Kidney (tissue), 22 donors: ENCODE measurements around the gene CPS1. TPM values are rescaled to one million over a fixed set of nuclear protein-coding genes. Genes with fewer than 3 reads are reported as not detected.

Experiments
- DNase-seq, 5 donors: peaks; one replicate each; pipeline ENCODE4 v3.0.0-alpha.2; 2013 to 2020
- FAIRE-seq: peaks from 2 replicates; lab custom pipeline; 2012; peaks lifted over from hg19 to GRCh38; lab: Jason Lieb, UNC
- H3K27ac ChIP-seq, 2 donors: one replicate each; pipeline ENCODE4 v1.7.0; 2013; ENCODE audit warnings: low read depth in 2 of 2, low read length in 2 of 2, inconsistent platforms in 1 of 2
- H3K27me3 ChIP-seq: one replicate; pipeline ENCODE4 v1.7.1; 2013; ENCODE audit warnings: low read length, inconsistent platforms; ENCODE audit not compliant: control insufficient read depth, insufficient read depth
- H3K36me3 ChIP-seq, 3 donors: one replicate each; pipeline versions ENCODE4 v1.7.0 to v1.7.1; 2013; ENCODE audit warnings: low read length in 3 of 3, control low read depth in 1 of 3, inconsistent platforms in 1 of 3; ENCODE audit not compliant: insufficient read depth in 3 of 3, control insufficient read depth in 2 of 3
- H3K4me1 ChIP-seq, 3 donors: one replicate each; pipeline versions ENCODE4 v1.7.0 to v1.7.1; 2013; ENCODE audit warnings: low read length in 3 of 3, inconsistent platforms in 1 of 3, low read depth in 1 of 3; ENCODE audit not compliant: control insufficient read depth in 2 of 3, insufficient read depth in 2 of 3
- H3K4me3 ChIP-seq, 3 donors: one replicate each; pipeline versions ENCODE4 v1.7.0 to v1.8.1; 2013; ENCODE audit warnings: low read length in 3 of 3, control low read depth in 1 of 3, inconsistent platforms in 1 of 3
- H3K9ac ChIP-seq, 3 donors: one replicate each; pipeline versions ENCODE4 v1.7.0 to v1.7.1; 2013; ENCODE audit warnings: low read length in 3 of 3, control low read depth in 1 of 3, inconsistent platforms in 1 of 3
- H3K9me3 ChIP-seq, 3 donors: one replicate each; pipeline versions ENCODE4 v1.7.0 to v1.7.1; 2013; ENCODE audit warnings: low read length in 3 of 3, control low read depth in 1 of 3, inconsistent platforms in 1 of 3; ENCODE audit not compliant: control insufficient read depth in 2 of 3, insufficient read depth in 1 of 3
- intact Hi-C: fragments of 100-400 bp; cut with DNase I; formaldehyde crosslinking; loops from one replicate; pipeline ENCODE4 v1.11.1; 2022
- long read RNA-seq, 10 donors: library from polyadenylated mRNA in 1 of 10; unstranded in 1 of 10; transcript quantifications; one replicate each; pipeline ENCODE4 v2.0.0 and lab custom pipeline, GENCODE V29; 2021 to 2026
- polyA plus RNA-seq: library from polyadenylated mRNA; stranded (reverse); fragments of 350-450 nt; fragmentation: Illumina TruSeq; extraction: RNeasy Lipid Tissue Mini Kit (QIAGEN cat#74804); gene quantifications from one replicate; pipeline ENCODE4 v1.2.3, GENCODE V29; 2014; ENCODE audit warnings: low read depth, low replicate concordance; ENCODE audit not compliant: insufficient read depth
- total RNA-seq: library from RNA; stranded (reverse); fragmentation: NEBNext Ultra II Directional; extraction: Animal tissue kit (Norgen Biotek cat#: 25700); gene quantifications from one replicate; pipeline ENCODE4 v1.2.1, GENCODE V29; 2021
- TF ChIP-seq, protein P1 (sequence below): IDR thresholded peaks from 3 replicates; pipeline ENCODE4 v1.5.1; 2012; ENCODE audit warnings: mild to moderate bottlenecking, moderate library complexity, borderline replicate concordance; ENCODE audit not compliant: insufficient read depth; ENCODE audit errors: extremely low read depth
- donor health status: control.
- donor health status: control.
- donor health status: control.
- donor health status: control.
- donor health status: control.
- donor health status: DM: yes; HTN: yes; CAD: no.
- donor health status: Normal renal cell carcinoma (clear cell type).

CPS1 gene
- total RNA-seq, result 6.7 TPM
- polyA plus RNA-seq, result 6.7 TPM
- long read RNA-seq, donor 1, result 0 reads
- long read RNA-seq, donor 2, result 0 reads
- long read RNA-seq, donor 3, full-length matches to known transcripts, result 1 of 1 reads
- long read RNA-seq, donor 3, partial matches to known transcripts, result 0 of 1 reads
- long read RNA-seq, donor 3, other reads (novel, unspliced or antisense), result 0 of 1 reads
- long read RNA-seq, donor 4, result 0 reads
- long read RNA-seq, donor 5, result 0 reads
- long read RNA-seq, donor 6, result 0 reads
- long read RNA-seq, donor 7, partial matches to known transcripts, result 0 of 1 reads
- long read RNA-seq, donor 7, other reads (novel, unspliced or antisense), result 1 of 1 reads
- long read RNA-seq, donor 8, result 0 reads
- long read RNA-seq, donor 9, result 0 reads
- long read RNA-seq, donor 10, result 0 reads

GRCh38 chr2:210556329-210556980 lies at the start of gene CPS1:
CPS1 (plus strand) TSS chr2:210556599; CDS start chr2:210556734, 135 bp downstream.
- FAIRE-seq, result no peak
- Histone ChIP-seq H3K4me1 (peaks cover 0 to 4% (median 2%) of the 10 kb centered on the region in 3 donors), H3K27me3 (no peaks in the 10 kb centered on the region), H3K36me3 (no peaks in the 10 kb centered on the region), H3K9me3 (no peaks in the 10 kb centered on the region), H3K27ac (no peak within 1 kb of the TSS), H3K9ac (no peak within 1 kb of the TSS), H3K4me3 (no peak within 1 kb of the TSS)
- TF ChIP-seq, protein P1, sequence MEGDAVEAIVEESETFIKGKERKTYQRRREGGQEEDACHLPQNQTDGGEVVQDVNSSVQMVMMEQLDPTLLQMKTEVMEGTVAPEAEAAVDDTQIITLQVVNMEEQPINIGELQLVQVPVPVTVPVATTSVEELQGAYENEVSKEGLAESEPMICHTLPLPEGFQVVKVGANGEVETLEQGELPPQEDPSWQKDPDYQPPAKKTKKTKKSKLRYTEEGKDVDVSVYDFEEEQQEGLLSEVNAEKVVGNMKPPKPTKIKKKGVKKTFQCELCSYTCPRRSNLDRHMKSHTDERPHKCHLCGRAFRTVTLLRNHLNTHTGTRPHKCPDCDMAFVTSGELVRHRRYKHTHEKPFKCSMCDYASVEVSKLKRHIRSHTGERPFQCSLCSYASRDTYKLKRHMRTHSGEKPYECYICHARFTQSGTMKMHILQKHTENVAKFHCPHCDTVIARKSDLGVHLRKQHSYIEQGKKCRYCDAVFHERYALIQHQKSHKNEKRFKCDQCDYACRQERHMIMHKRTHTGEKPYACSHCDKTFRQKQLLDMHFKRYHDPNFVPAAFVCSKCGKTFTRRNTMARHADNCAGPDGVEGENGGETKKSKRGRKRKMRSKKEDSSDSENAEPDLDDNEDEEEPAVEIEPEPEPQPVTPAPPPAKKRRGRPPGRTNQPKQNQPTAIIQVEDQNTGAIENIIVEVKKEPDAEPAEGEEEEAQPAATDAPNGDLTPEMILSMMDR, result no peak
- no peak for DNase-seq
- intact Hi-C loops, result no loop called here

DNA sequence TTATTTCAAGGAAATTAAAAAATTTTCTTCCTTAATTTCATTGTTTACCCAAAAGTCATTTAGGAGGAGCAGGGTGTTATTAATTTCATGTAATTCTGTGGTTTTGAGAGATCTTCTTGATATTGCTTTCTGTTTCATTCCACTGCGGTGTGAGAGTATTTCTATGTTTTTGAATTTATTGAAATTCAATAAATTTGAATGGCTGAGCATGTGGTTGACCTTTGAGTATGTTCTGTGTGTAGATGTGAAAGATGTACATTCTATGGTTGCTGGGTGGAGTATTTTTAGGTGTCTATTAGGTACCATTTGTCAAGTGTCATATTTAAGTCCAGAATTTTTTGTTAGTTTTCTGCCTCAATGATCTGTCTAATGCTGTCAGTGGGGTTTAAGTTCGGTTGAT lies 40.5 kb upstream of the CPS1 start:
- TF ChIP-seq, protein P1, result no peak
- intact Hi-C loops, result no loop called here
- H3K4me1 ChIP-seq, result no peaks in the 10 kb centered on the region
- no peaks in the 10 kb centered on the region for H3K36me3 ChIP-seq
- H3K9me3 ChIP-seq, result no peaks in the 10 kb centered on the region
- no peak overlapping the region for H3K9ac ChIP-seq
- DNase-seq (no peak), FAIRE-seq (no peak)
- no peak overlapping the region for H3K27ac ChIP-seq
- no peak overlapping the region for H3K4me3 ChIP-seq
- H3K27me3 ChIP-seq, result no peaks in the 10 kb centered on the region

DNA sequence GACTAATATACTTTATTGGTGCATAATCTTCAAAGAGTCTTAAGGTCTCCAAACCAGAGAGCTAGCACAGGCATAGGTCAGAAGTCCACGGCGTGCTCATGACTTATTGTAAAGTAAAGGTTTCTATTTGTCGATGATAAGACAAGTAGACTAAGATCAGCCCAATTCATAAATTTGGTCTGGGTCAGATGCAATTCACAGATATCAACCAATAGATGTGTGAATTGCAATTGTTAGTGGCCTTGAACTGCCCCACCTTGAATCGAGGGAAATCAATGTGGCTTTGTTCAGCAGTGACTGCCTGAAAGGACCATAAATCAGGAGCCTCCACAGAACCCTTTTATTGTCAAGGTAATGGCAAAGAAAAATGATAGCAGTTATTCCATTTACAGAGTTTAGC lies 39.1 kb upstream of the CPS1 start:
- TF ChIP-seq, protein P1, result no peak
- DNase-seq (no peak), FAIRE-seq (no peak)
- no peak overlapping the region for H3K9ac ChIP-seq
- no peaks in the 10 kb centered on the region for H3K4me1 ChIP-seq
- H3K4me3 ChIP-seq, result no peak overlapping the region
- intact Hi-C loops, result no loop called here
- H3K9me3 ChIP-seq, result no peaks in the 10 kb centered on the region
- H3K27me3 ChIP-seq, result no peaks in the 10 kb centered on the region
- no peaks in the 10 kb centered on the region for H3K36me3 ChIP-seq
- no peak overlapping the region for H3K27ac ChIP-seq
